CD4-positive, alpha-beta T cell treated with Interleukin-15 for 1 hour (primary cell): ENCODE measurements around the gene OR10J5.
"Not testable (repeated sequence)": the region's sequence is repeated elsewhere in the genome, so short reads cannot be mapped to it uniquely, and the experiment has no call there.

Source experiments
- DNase-seq: peaks from one replicate; pipeline ENCODE4 v3.0.0-alpha.2; 2020

The OR10J5 gene, protein sequence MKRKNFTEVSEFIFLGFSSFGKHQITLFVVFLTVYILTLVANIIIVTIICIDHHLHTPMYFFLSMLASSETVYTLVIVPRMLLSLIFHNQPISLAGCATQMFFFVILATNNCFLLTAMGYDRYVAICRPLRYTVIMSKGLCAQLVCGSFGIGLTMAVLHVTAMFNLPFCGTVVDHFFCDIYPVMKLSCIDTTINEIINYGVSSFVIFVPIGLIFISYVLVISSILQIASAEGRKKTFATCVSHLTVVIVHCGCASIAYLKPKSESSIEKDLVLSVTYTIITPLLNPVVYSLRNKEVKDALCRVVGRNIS

DNA sequence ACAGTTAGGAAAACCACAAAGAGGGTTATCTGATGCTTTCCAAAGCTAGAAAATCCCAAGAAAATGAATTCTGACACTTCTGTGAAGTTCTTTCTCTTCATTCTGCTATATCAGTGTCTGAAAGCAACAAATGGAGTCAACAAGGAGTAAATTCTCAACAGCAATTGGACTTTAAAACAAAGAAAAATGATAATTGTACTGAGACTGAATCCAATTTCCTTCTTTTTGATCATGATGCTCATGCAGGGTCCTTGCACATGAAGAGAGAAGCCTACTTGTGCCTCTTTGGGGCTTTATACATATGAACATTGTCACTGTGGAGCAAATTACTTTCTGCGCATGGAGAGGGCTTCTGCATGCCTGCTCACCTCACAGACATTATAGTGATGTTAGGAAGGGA is at the start of gene OR10J5:
Gene OR10J5, minus strand, starts transcription at position 101 of the 400 bp plus-strand sequence. Its CDS starts 0 bp downstream, at position 101.
- no peak for DNase-seq

DNA sequence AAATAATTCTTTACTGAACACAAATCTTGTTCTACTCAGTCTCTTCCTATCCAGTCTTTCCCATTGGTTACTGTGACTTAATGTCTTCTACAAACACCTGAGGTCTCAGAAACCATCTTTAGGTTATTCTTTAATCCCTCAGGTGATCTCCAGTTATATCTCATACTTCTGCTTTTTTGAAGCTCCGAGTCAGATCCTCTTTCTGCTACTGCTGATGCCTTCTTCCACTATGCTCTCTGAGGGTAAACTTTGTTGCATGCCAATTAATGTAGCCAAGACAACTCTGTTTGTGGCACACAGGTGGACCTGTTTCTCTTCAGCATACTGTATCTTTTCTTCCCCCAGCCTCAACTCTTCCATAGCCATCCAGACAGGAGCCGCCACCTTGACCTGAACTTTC is 48.7 kb upstream of the OR10J5 start:
- DNase-seq, result no peak

DNA sequence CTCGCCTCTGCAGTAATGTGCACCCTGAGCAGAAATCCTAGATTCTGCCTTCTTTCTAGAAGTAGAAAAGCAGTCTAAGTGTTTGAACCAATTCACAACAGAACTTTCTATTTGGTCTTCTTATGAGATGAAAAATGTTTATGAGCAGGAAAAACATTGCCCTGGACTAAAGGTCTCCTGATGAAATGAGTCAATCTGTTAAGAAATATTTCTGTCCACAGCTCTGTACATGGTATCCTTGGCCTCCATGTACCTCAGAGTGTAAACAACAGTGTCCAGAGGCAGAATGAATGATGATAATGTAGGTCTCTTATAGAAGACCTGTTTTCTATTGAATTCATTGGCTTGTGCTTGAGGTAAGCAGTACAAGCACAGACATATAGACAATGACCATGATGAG is 45.6 kb upstream of the OR10J5 start:
- DNase-seq, result no peak

DNA sequence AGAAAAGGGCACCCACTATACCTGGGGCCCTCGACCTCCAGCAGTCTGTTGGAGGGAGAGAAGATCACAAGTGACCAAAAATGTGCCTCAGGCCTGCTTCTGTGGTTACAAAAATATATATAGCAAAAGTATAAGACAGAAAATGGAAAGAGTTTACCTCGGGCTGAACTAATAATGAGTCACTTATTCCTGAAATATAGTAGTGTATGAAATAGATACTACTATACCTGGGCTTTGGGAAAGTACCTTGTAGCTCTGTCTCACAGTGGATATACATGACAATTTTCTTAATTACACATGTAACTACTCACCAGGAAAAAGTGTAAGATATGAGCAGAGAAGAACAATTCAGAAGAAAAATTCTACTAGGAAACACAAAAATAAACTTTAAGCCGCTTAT is 44.5 kb upstream of the OR10J5 start:
- DNase-seq, result no peak

DNA sequence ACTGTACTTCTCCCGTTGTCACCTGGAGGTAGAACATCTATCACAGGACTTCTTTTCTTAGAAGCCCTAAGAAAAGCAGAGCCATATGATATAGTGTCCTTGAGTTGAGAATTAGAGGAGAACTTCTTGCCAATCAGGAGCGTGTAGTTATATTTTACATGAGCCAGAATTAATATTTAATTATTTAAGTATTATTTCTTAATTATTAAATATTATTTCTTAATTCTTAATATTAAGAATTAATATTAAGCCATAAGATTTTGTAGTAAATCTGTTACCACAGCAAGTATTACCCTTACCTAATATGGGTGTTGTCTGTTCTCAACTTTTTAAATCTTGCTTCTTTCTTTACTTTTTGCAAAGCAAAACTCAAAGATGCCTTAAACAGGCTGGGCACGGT is 41.6 kb upstream of the OR10J5 start:
- no peak for DNase-seq

DNA sequence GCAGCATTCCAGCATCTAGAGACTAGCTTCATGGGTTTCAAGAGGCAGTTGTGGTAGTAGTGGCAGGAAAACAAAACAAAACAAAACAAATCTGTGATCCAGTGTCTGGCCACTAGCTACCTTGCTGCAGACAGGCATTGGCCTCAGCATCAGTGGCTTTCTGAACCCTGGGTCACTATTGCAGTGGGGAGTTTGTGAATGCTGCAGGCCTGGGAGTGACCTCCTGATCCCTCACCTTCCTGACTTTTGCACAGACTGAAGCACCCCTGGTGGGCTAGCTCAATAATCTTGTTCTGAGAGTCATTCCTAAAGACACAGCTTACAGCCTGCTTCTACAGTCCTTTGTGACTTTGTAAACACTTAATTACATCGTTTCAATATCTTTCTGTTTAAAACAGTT is 26.9 kb upstream of the OR10J5 start:
- no peak for DNase-seq

DNA sequence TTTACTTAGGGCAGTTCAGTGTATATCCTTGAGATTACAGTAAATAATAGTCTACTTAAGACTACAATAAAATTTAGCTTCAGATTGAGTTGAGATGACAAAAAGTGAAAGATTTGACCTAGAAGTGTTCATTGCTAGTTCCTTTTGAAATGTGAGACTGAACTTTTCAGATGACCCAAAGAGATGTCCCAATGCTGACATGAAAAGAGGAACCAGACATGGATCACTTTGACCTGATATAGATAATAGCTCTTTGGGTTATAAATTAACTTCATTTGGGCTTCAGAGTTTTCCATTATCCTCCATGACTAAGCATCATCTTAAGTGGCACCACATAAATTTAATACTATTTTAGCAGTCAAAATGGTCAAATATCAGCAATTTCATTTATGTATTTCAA is 25.7 kb upstream of the OR10J5 start:
- no peak for DNase-seq

DNA sequence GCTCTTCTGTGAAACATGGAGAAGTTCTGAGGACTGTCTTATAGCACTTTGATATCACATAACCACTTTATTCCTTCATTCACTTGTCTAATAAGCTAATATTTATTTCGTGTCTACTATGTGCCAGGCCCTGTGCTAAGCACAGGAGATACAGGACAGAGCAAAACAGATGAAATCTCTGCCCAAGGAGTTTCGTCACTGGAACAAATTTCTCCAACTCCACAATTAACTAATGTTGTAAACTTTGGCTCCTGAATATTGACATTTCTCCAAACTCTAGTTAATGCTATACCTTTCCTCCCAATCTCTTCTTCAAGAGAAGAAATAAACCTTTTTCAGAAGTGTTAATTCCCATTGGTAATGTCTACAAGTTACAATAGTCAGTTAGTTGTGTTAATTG is 24.8 kb upstream of the OR10J5 start:
- no peak for DNase-seq

DNA sequence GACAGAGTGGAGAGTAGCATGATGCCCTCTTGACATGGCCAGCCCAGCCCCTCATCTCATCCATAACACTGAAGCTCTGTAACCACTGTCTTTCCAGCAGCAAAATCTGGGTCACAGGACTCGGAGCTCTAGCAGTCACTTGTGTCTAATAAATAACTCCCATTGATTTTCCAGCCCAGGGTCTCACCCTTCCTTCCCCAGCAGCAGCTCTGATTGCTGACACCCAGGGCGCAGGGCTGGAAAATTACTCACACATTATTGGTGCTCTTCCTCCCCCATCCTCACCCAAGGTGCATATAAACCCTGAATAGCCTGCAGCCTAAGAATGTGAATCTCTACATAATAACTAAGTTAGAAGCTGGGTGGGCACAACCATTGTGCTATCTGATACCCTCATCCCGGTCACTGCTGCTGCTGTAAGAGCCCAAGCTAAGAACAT is 21.1 kb upstream of the OR10J5 start:
- DNase-seq, result no peak

DNA sequence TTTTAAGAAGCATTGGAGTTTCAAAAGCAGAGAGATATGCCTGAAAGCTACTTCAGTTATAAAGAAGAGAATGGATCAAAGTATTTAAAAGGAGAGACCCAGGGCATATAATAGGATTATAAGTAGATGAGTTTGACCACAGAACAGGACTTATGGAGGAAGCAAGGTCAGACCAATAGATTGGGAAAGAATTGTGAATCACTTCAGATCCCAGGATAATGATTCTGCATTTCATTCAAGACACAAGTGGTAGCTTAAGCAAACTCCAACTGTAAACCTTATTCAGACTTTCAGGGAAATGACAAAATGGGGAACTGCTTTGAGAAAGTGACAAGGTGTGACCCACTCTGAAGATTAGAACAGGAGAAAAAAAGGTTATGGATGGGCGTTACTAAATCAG is 18.9 kb upstream of the OR10J5 start:
- DNase-seq, result no peak

DNA sequence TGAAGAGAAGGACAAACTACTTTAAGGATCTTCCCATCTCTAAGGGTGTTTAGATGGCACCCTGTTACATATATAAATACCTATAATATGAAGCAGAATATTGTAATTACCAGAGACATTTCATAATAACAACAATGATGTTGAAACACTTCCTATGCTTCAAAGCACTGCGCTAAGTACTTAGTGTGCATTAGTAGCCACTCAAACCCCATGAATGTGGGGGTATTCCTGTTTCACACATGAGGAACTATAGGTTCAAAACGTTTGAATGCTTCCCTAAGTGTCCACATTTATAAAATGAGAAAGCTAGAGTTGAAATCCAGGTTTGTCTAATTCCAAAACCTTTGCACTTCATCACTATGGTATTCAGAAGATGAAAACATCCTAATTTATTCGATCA is 18.5 kb upstream of the OR10J5 start:
- no peak for DNase-seq

DNA sequence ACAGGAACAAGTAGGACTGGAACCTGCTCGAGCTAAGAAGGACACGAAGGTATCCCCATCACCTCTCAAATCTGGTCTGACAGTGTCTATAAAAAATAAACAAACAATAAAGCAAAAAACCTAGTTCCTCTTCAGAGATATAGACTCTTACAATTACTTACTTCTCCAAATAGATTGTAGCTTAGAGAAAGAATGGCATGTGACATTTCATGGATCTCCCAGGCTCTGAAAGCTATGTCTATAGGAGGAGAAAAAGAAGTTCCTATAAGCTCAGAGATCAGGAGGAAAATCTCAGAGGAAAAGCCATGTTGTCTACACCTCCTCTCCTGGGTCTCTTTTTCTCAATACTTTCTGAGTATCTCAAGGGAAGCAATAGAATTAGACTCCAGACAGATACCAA is 12.3 kb upstream of the OR10J5 start:
- no peak for DNase-seq

DNA sequence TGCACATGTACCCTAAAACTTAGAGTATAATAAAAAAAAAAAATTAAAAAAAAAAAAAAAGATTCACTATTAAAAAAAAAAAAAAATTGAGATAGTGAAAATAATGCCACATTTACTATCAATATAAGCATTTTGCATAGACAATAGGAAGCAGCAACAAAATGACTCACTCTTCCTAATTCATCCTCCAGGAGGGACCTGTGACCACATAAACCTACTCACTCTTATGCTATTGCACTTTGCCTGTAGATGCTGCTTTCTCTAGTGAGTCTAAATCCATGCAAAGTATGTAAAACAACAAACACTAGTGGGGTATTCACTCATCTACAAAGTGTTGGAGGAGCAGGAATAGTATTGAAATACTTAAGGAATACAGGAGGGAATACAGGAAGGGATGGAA is 2.9 kb downstream of the OR10J5 start:
- DNase-seq, result no peak

DNA sequence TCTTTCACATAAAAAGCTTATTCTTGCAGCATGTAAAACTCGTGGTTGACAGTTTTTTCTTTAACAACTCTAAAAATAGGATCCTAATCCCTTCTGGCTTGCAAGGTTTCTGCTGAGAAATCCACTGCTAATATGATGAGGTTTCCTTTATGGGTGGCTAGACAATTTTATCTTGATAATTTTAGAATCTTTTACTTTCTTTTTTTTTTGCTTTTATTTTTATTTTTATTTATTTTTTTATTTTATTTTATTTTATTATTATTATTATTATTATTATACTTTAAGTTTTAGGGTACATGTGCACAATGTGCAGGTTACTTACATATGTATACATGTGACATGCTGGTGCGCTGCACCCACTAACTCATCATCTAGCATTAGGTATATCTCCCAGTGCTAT is 11.0 kb downstream of the OR10J5 start:
- DNase-seq, result not testable (repeated sequence)

DNA sequence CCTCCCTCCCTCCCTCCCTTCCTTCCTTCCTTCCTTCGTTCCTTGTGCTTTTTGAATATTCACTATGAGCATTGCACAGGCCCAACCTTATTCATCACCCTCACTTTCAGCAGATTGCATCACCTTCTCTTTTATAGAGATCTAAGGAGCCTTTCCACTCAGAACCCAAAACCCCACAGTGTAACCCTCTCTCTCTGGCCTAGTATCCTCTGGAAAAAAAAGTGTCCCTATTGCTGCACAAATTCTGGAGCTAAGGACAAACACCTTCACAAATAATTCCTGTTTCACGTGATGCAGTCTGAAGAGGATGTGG is 25.6 kb downstream of the OR10J5 start:
- DNase-seq, result no peak

DNA sequence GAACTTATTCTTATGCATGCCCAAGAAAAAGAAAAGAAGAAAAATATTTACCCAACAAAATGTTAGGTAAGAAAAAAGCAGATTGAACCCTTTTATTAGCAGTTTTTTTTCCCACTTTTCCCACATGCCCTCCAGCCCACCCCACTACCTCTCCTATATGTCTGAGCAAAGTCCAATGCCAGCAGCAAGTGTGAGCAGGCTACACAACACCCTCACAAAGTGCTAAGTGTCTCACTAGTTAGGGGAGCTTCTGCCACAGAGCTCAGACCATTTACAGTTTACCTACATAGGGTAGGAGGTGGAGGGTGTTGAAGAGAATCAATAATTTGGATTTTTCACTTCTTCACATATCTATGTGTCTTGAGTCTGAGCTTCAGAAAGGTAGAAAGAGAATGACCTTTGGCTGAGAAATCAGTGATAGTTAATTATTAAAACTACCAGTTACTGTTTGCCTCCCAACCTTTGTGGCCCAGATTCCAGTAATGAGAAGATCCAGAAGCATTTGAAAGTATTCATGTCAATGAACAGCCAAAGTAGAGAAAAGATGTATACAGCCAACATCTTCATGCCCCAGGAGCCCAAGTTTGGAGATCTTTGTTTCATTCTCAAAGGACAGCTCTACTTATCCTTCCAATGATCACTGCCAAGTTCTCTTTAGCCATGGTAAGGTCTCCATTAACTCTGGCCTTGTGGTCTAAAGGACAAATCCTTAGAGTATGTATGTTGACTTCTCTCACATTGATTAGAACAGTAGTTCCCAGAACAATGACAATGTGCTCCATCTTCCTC is 26.2 kb downstream of the OR10J5 start:
- no peak for DNase-seq

DNA sequence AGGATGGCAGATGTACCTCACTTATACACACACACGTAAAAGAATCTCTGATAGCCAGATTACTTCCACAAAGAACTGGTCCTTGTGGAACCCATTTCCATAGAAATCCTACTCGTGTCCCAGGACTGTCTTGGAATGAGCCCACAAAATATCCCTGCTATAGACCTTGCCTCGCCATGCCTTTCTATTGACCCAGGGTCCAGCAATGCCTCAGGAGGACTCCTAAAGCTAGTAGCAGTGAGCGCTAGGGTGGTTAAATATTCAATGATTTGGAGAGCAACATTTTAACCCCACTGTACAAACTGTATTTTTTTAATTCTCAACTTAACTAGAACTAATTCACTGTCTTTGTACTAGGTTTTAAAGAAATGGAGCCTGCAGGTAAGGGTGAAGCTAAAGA is 26.9 kb downstream of the OR10J5 start:
- no peak for DNase-seq

DNA sequence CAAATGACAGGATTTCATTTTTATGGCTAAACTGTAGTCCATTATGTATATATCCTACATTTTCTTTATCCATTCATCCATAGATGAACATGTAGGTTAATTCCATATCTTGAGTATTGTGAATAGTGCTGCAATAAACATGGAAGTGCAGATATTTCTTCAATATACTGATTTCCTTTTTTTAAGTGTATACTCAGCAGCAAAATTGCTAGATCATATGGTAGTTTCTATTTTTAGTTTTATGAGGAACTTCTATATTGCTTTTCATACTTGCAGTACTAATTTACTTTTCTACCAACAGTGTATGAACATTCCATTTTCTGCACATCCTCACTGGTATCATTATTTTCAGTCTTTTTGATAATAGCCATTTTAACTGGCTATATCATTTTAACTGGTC is 30.1 kb downstream of the OR10J5 start:
- no peak for DNase-seq

DNA sequence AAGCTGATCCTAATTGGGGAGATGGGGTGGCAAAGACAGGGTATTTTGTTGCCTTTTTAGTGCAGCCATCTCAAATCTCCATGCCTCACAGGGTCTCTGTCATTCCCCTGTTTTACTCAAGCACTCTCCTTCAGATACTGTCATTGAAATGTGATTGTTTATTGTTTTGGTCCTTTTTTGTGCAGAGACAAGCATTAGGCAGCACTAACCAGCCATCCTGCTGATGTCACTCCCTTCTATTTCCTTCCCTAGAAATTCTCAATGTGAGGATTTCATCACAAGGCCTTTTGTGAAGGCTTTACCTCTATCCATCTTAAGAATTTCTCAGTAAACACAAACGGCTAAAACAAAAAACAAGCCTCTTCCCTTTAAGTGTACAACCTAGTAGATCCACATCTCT is 34.7 kb downstream of the OR10J5 start:
- DNase-seq, result no peak

DNA sequence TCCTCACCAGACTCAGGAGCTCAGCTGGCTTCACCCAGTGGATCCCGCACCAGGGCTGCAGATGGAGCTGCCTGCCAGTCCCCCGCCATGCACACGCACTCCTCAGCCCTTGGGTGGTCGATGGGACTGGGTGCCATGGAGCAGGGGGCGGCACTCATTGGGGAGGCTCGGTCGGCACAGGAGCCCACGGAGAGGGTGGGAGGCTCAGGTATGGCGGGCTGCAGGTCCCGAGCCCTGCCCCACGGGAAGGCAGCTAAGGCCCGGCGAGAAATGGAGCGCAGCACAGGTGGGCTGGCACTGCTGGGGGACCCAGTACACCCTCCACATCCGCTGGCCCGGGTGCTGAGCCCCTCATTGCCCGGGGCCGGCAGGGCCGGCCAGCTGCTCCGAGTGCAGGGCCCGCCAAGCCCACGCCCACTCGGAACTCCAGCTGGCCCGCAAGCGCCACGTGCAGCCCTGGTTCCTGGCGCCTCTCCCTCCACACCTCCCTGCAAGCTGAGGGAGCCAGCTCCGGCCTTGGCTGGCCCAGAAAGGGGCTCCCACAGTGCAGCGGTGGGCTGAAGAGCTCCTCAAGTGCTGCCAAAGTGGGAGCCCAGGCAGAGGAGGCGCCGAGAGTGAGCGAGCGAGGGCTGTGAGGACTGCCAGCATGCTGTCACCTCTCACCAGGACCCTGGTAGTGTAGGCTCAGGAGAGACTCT is 41.1 kb downstream of the OR10J5 start:
- DNase-seq, result not testable (repeated sequence)

DNA sequence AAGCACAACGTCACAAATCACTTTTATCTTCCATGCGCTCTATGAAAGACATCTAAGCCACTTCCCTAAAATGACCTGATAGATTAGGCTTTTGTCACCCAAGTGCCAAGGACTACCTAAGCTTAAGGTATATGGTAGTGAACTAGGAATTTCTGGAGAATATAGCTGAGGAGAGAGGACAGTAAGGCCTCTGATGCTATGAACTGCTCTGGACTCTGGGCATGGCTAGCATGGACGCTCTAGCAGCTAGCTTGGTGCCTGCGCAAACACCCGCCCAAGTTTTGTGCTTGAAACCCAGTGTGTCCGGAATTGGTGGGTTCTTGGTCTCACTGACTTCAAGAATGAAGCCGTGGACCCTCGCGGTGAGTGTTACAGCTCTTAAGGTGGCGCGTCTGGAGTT is 42.5 kb downstream of the OR10J5 start:
- DNase-seq, result no peak

DNA sequence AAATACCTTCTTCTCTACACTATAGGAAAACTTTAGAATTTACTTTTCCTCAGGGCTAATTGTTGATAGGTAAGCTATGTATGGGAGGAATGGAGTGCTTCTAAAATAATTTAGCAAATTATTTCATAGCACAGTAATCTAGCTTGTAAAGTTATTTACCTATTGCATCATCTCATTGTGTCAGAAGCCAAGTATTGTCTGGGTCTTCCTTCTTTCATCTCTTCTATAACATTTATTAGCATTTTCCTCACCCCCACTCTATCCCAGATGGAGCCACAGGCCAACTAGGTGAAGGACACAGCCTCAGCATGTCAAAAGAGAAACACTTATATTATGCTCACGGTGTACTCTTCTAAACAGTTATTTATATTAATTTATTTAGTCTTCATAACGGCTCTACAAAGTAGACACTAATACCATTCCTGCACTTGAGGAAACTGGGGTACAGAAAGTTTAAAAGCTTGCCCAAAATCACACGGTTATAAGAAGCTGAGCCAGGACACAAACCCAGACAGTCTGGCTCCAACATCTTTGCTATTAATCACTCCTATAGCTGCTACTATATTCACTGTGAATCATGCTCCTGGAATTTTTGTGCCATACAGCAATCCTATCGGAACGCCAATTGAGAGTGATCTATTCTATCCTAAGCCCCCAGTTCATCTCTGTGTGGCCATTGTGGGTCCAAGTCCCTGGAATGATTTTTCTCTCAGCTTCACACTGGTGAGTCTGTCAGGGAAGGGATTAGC is 43.1 kb downstream of the OR10J5 start:
- no peak for DNase-seq
